Keratinocyte (primary cell): ENCODE measurements around the gene CATSPERZ. TPM values are rescaled to one million over a fixed set of nuclear protein-coding genes. Genes with fewer than 3 reads are reported as not detected.

Experiments
- DNase-seq: peaks from one replicate; pipeline ENCODE4 v3.0.0-alpha.2; 2011; ENCODE audit warnings: low read depth, missing footprints, low spot score
- FAIRE-seq: peaks from 2 replicates; lab custom pipeline; 2011; peaks lifted over from hg19 to GRCh38; lab: Jason Lieb, UNC
- H2AFZ ChIP-seq: 2 replicates; pipeline ENCODE4 v1.6.0; 2012; ENCODE audit warnings: low read length, control low read depth, inconsistent platforms; ENCODE audit not compliant: control insufficient read depth
- H3K27ac ChIP-seq: 2 replicates; pipeline ENCODE4 v1.5.1; 2011; ENCODE audit warnings: low read length; ENCODE audit not compliant: control insufficient read depth, insufficient read depth
- H3K27me3 ChIP-seq: 3 replicates; pipeline ENCODE4 v1.6.0; 2011; ENCODE audit warnings: low read length; ENCODE audit not compliant: control insufficient read depth, insufficient read depth; ENCODE audit errors: extremely low read depth
- H3K36me3 ChIP-seq, 2 experiments: 2 replicates in 1 of 2; 3 replicates in 1 of 2; pipeline ENCODE4 v1.5.1; 2011; ENCODE audit warnings: low read length in 2 of 2, mild to moderate bottlenecking in 1 of 2; ENCODE audit not compliant: control insufficient read depth in 2 of 2, insufficient read depth in 2 of 2; ENCODE audit errors: extremely low read depth in 1 of 2
- H3K4me1 ChIP-seq: 3 replicates; pipeline ENCODE4 v1.5.1; 2011; ENCODE audit warnings: low read length; ENCODE audit not compliant: control insufficient read depth, insufficient read depth; ENCODE audit errors: extremely low read depth
- H3K4me2 ChIP-seq: 3 replicates; pipeline ENCODE4 v1.6.0; 2011; ENCODE audit warnings: low read depth, low read length; ENCODE audit not compliant: control insufficient read depth, insufficient read depth; ENCODE audit errors: extremely low read depth
- H3K4me3 ChIP-seq, 3 experiments: fragments of 200-600 bp in 1 of 3; sonication (generic) in 1 of 3; 2 replicates in 2 of 3; 3 replicates in 1 of 3; pipeline ENCODE4 v1.5.1; 2011 to 2016; ENCODE audit warnings: low read length in 3 of 3, mild to moderate bottlenecking in 3 of 3, control low read depth in 2 of 3, inconsistent platforms in 1 of 3, low read depth in 1 of 3, mixed read lengths in 1 of 3, mixed run types in 1 of 3, moderate library complexity in 1 of 3; ENCODE audit not compliant: control insufficient read depth in 2 of 3, insufficient read depth in 2 of 3; ENCODE audit errors: extremely low read depth in 1 of 3
- H3K79me2 ChIP-seq: 2 replicates; pipeline ENCODE4 v1.6.0; 2012; ENCODE audit warnings: low read length; ENCODE audit not compliant: control insufficient read depth, insufficient read depth
- H3K9ac ChIP-seq: 3 replicates; pipeline ENCODE4 v1.6.0; 2011; ENCODE audit warnings: low read length; ENCODE audit not compliant: control insufficient read depth, insufficient read depth; ENCODE audit errors: extremely low read depth
- H3K9me1 ChIP-seq: 3 replicates; pipeline ENCODE4 v1.6.0; 2011; ENCODE audit warnings: low read length; ENCODE audit not compliant: control insufficient read depth, insufficient read depth; ENCODE audit errors: extremely low read depth
- H3K9me3 ChIP-seq: 2 replicates; pipeline ENCODE4 v1.5.1; 2012; ENCODE audit warnings: low read depth, low read length; ENCODE audit not compliant: control insufficient read depth
- H4K20me1 ChIP-seq: 3 replicates; pipeline ENCODE4 v1.6.0; 2011; ENCODE audit warnings: low read length; ENCODE audit not compliant: control insufficient read depth, insufficient read depth; ENCODE audit errors: extremely low read depth
- CTCF ChIP-seq, 3 experiments: IDR thresholded peaks in 1 of 3; conservative IDR thresholded peaks in 1 of 3; optimal IDR thresholded peaks in 1 of 3; 2 replicates in 2 of 3; 3 replicates in 1 of 3; pipeline versions ENCODE3 to v1.5.1; 2011; ENCODE audit warnings: low read length in 3 of 3, mild to moderate bottlenecking in 3 of 3, moderate library complexity in 2 of 3, control low read depth in 1 of 3, inconsistent platforms in 1 of 3; ENCODE audit not compliant: insufficient read depth in 2 of 3; ENCODE audit errors: extremely low read depth in 1 of 3
- EZH2 ChIP-seq: IDR thresholded peaks from one replicate; pipeline ENCODE4 v1.6.1; 2012; ENCODE audit warnings: inconsistent platforms, mild to moderate bottlenecking, low read length, moderate library complexity
- dilution Hi-C: fragments of 300-500 bp; cut with MboI; formaldehyde crosslinking; loops from one replicate; pipeline ENCODE4 v1.7.0; 2020; ENCODE audit warnings: low sequenced_read_pairs; ENCODE audit not compliant: extremely low pct_ligation_motif_present
- polyA plus RNA-seq, 5 experiments: library from polyadenylated mRNA; depleted of rRNA in 3 of 5; stranded (reverse) in 3 of 5; stranded (forward) in 1 of 5; unstranded in 1 of 5; fragments of >200 nt; gene quantifications; 1 replicate in 1 of 5; 2 replicates in 3 of 5; 3 replicates in 1 of 5; pipeline versions ENCODE4 v1.2.1 to v1.2.3, GENCODE V29; 2011 to 2012; ENCODE audit warnings: missing spikeins in 2 of 5, low read depth in 1 of 5, low replicate concordance in 1 of 5

Gene CATSPERZ
- polyA plus RNA-seq, 1 donor (not counting 4 experiments of a cell fraction or from before 2014, with no cell fraction given): 0.29 TPM

GRCh38 chr11:64259533-64260067, 40.6 kb upstream of the CATSPERZ start:
- Histone ChIP-seq H3K9ac (no peak overlapping the region), H3K4me3 (no peak overlapping the region), H3K4me2 (no peak overlapping the region), H3K9me1 (peaks cover 2% of the 10 kb centered on the region), H3K79me2 (peaks cover 16% of the 10 kb centered on the region), H3K27ac (no peak overlapping the region), H3K27me3 (no peaks in the 10 kb centered on the region), H3K4me1 (peaks cover 17% of the 10 kb centered on the region), H2AFZ (no peak overlapping the region), H3K36me3 (peaks cover 53 to 77% of the 10 kb centered on the region in 2 experiments), H3K9me3 (no peaks in the 10 kb centered on the region), H4K20me1 (no peaks in the 10 kb centered on the region)
- FAIRE-seq: no peak
- dilution Hi-C loops: no loop called here
- TF ChIP-seq EZH2 (no peak), CTCF (optimal IDR thresholded peaks at IDR 0.05 in 1 of 3, IDR thresholded peaks at IDR 0.05 in 1 of 3, conservative IDR thresholded peaks at IDR 0.05 in 1 of 3; ENCODE audit: extremely low read depth in 1 of 3, insufficient read depth in 2 of 3, low read length in 3 of 3) (no peak)
- DNase-seq: no peak

DNA sequence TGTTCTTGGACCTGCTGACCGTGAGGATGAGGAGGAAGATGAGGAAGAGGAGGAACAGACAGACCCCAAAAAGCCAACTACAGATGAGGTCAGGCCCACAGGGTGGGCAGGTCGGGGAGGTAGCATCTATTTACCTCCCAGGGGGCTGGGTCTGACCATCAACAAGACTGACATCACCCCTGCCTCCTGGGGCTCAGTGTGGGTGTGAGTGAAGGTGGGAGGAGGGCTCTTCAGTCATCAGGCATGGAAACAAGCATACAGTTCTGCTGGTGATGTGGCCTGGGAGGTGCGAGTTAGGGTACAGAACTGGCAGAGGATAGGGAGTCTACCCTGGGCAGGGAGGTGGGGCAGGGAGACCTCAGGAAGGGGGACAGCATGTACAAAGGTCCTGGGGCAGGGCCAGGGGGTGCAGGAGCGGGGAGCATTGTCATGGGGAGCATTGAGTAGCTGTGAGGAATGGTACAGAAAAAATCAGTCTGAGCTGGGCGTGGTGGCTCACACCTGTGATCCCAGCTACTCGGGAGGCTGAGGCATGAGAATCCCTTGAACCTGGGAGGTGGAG, 39.9 kb upstream of the CATSPERZ start:
- Histone ChIP-seq H3K79me2 (peaks cover 14% of the 10 kb centered on the region), H2AFZ (no peak overlapping the region), H4K20me1 (no peaks in the 10 kb centered on the region), H3K36me3 (peaks cover 51 to 72% of the 10 kb centered on the region in 2 experiments), H3K27me3 (no peaks in the 10 kb centered on the region), H3K9me3 (no peaks in the 10 kb centered on the region), H3K4me3 (no peak overlapping the region), H3K4me1 (peaks cover 17% of the 10 kb centered on the region), H3K9ac (no peak overlapping the region), H3K27ac (no peak overlapping the region), H3K9me1 (peaks cover 2% of the 10 kb centered on the region), H3K4me2 (no peak overlapping the region)
- dilution Hi-C loops: no loop called here
- DNase-seq (no peak), FAIRE-seq (no peak)
- TF ChIP-seq EZH2: no peak
- no peak for TF ChIP-seq CTCF (optimal IDR thresholded peaks at IDR 0.05 in 1 of 3, IDR thresholded peaks at IDR 0.05 in 1 of 3, conservative IDR thresholded peaks at IDR 0.05 in 1 of 3; ENCODE audit: extremely low read depth in 1 of 3, insufficient read depth in 2 of 3, low read length in 3 of 3)
